Activated CD4-positive, CD25-positive, alpha-beta regulatory T cell treated with anti-CD3 and anti-CD28 coated beads, Interleukin-2, amount 50 U/mL, for 24 hours (primary cell): ENCODE results near the gene ORMDL3.
"Not testable (repeated sequence)": the region's sequence is repeated elsewhere in the genome, so short reads cannot be mapped to it uniquely, and the experiment has no call there.

Source experiments
- ATAC-seq, 2 donors: fragments of 150-1000 bp; cut with Tn5 transposase; one replicate each; pipeline ENCODE4 v1.10.0; 2021; ENCODE audit warnings: mild to moderate bottlenecking in 1 of 2, moderate library complexity in 1 of 2

The ORMDL3 gene

GRCh38 chr17:39948489-39948828, 21.1 kb upstream of the ORMDL3 start:
- ATAC-seq, result not testable (repeated sequence)

- ATAC-seq, result no peak
Measured at GRCh38 chr17:39946551-39947330, 19.3 kb upstream of the ORMDL3 start.

GRCh38 chr17:39944393-39944711, 17.0 kb upstream of the ORMDL3 start:
- no peak for ATAC-seq

GRCh38 chr17:39943702-39944392, 16.4 kb upstream of the ORMDL3 start:
- no peak for ATAC-seq

- peak; percentile 99 for ATAC-seq
Measured at GRCh38 chr17:39939588-39940419, 12.4 kb upstream of the ORMDL3 start.

GRCh38 chr17:39939106-39939505, 11.7 kb upstream of the ORMDL3 start:
- ATAC-seq, result no peak

GRCh38 chr17:39938140-39938869, 10.9 kb upstream of the ORMDL3 start:
- ATAC-seq, result no peak

- ATAC-seq, result no peak
Measured at GRCh38 chr17:39937447-39937846, 10.0 kb upstream of the ORMDL3 start.

- no peak for ATAC-seq
Measured at GRCh38 chr17:39935909-39936308, 8.5 kb upstream of the ORMDL3 start.

- no peak for ATAC-seq
Measured at GRCh38 chr17:39934324-39934723, 6.9 kb upstream of the ORMDL3 start.

- no peak for ATAC-seq
Measured at GRCh38 chr17:39933912-39934311, 6.5 kb upstream of the ORMDL3 start.

GRCh38 chr17:39929646-39930407, 2.4 kb upstream of the ORMDL3 start:
- ATAC-seq, result no peak

- peak; percentile 62 to 66 for ATAC-seq
Measured at GRCh38 chr17:39928858-39929645, 1.7 kb upstream of the ORMDL3 start.

- ATAC-seq, result no peak
Measured at GRCh38 chr17:39927929-39928857, 792 bp upstream of the ORMDL3 start.

GRCh38 chr17:39926588-39927100, 757 bp downstream of the ORMDL3 start:
- ATAC-seq, result peak; percentile 46 to 49

GRCh38 chr17:39926135-39926587, 1.2 kb downstream of the ORMDL3 start:
- peak in 1 of 2 donors; percentile 20 for ATAC-seq

- no peak for ATAC-seq
Measured at GRCh38 chr17:39925282-39926134, 1.9 kb downstream of the ORMDL3 start.

- ATAC-seq, result no peak
Measured at GRCh38 chr17:39924691-39925055, 2.7 kb downstream of the ORMDL3 start.
